Measurements from ENCODE around the gene PSMA6.
"Not testable (repeated sequence)": the region's sequence is repeated elsewhere in the genome, so short reads cannot be mapped to it uniquely, and the experiment has no call there.

PSMA6 gene

GRCh38 chr14:35292051-35292769 is at the start of gene PSMA6:
Gene PSMA6 (plus strand): TSS chr14:35292382. CDS start chr14:35292477, 95 bp downstream.
- DNase-seq: peak; percentile 100

- no peak for DNase-seq
These were observed 49.4 kb upstream of the PSMA6 start for GRCh38 chr14:35242599-35243311.

GRCh38 chr14:35243956-35244355 is 48.2 kb upstream of the PSMA6 start:
- no peak for DNase-seq

- DNase-seq: no peak
These were observed 47.6 kb upstream of the PSMA6 start for GRCh38 chr14:35244542-35244941.

- no peak for DNase-seq
These were observed 47.1 kb upstream of the PSMA6 start for GRCh38 chr14:35245051-35245450.

- no peak for DNase-seq
These were observed 44.3 kb upstream of the PSMA6 start for GRCh38 chr14:35247777-35248475.

- no peak for DNase-seq
These were observed 43.8 kb upstream of the PSMA6 start for GRCh38 chr14:35248476-35248788.

GRCh38 chr14:35250319-35250718 is 41.9 kb upstream of the PSMA6 start:
- DNase-seq: no peak

GRCh38 chr14:35252451-35252868 is 39.7 kb upstream of the PSMA6 start:
- DNase-seq: peak; percentile 13

GRCh38 chr14:35253056-35253455 is 39.1 kb upstream of the PSMA6 start:
- not testable (repeated sequence) for DNase-seq

- DNase-seq: not testable (repeated sequence)
These were observed 38.1 kb upstream of the PSMA6 start for GRCh38 chr14:35254034-35254622.

GRCh38 chr14:35254736-35255135 is 37.4 kb upstream of the PSMA6 start:
- peak; percentile 54 for DNase-seq

- no peak for DNase-seq
These were observed 36.5 kb upstream of the PSMA6 start for GRCh38 chr14:35255711-35256110.

- DNase-seq: no peak
These were observed 34.4 kb upstream of the PSMA6 start for GRCh38 chr14:35257809-35258208.

- no peak for DNase-seq
These were observed 33.8 kb upstream of the PSMA6 start for GRCh38 chr14:35258420-35258819.

GRCh38 chr14:35261774-35262173 is 30.4 kb upstream of the PSMA6 start:
- peak; percentile 2 for DNase-seq

- no peak for DNase-seq
These were observed 29.7 kb upstream of the PSMA6 start for GRCh38 chr14:35262436-35262835.

- no peak for DNase-seq
These were observed 23.2 kb upstream of the PSMA6 start for GRCh38 chr14:35268946-35269345.

GRCh38 chr14:35274805-35275204 is 17.4 kb upstream of the PSMA6 start:
- no peak for DNase-seq

GRCh38 chr14:35277179-35277578 is 15.0 kb upstream of the PSMA6 start:
- DNase-seq: no peak

GRCh38 chr14:35279369-35279768 is 12.8 kb upstream of the PSMA6 start:
- DNase-seq: no peak

- DNase-seq: no peak
These were observed 10.8 kb upstream of the PSMA6 start for GRCh38 chr14:35281341-35281740.

GRCh38 chr14:35284506-35284905 is 7.7 kb upstream of the PSMA6 start:
- no peak for DNase-seq

Data from activated CD4-positive, alpha-beta T cell treated with anti-CD3 and anti-CD28 coated beads, Interleukin-10, Interleukin-2, amounts not matched to agents 100 ng/mL and 50 ng/mL, durations not matched to agents 16 hours and 8 hours (primary cell).